IMR-90 (cell line): Measurements from ENCODE around the gene TP53BP2. TPM values are rescaled to one million over a fixed set of nuclear protein-coding genes. Genes with fewer than 3 reads are reported as not detected.

Experiments
- ATAC-seq: fragments of 200-7000 bp; cut with Tn5 transposase; 2 replicates; pipeline ENCODE4 v1.9.1; 2020; ENCODE audit warnings: low read depth, mild to moderate bottlenecking, moderate library complexity
- BruUV-seq: library from RNA; stranded (reverse); fragments of 400-500 nt; replicated peaks from 2 replicates; lab custom pipeline; 2021; lab: Mats Ljungman, UMichigan
- CTCF ChIA-PET: fragments of 300-600 bp; formaldehyde crosslinking; extraction: SDS; loops from one replicate; lab custom pipeline; 2021; ENCODE audit warnings: antibody characterized with exemption; lab: Yijun Ruan, JAX
- POLR2A ChIA-PET: fragments of 300-600 bp; sonication (Branson Sonifier 250); formaldehyde crosslinking; loops from one replicate; lab custom pipeline; 2022; ENCODE audit warnings: antibody characterized with exemption; ENCODE audit not compliant: unreplicated experiment; lab: Charles Lee
- DNase-seq: peaks from one replicate; pipeline ENCODE4 v3.0.0; 2013
- H2AFZ ChIP-seq: replicated peaks from 2 replicates; pipeline ENCODE3; 2013; ENCODE audit warnings: low read length, mild to moderate bottlenecking; ENCODE audit not compliant: poor library complexity
- H2AK5ac ChIP-seq: 2 replicates; pipeline ENCODE4 v1.6.1; 2013; ENCODE audit warnings: low read depth, low read length, inconsistent platforms
- H2AK9ac ChIP-seq: replicated peaks from 2 replicates; pipeline ENCODE3; 2013; ENCODE audit warnings: mild to moderate bottlenecking, low read depth, low read length, moderate library complexity; ENCODE audit not compliant: poor library complexity
- H2BK120ac ChIP-seq: 2 replicates; pipeline ENCODE4 v1.6.1; 2013; ENCODE audit warnings: low read depth, low read length, inconsistent platforms
- H2BK15ac ChIP-seq: 3 replicates; pipeline ENCODE4 v1.6.1; 2013; ENCODE audit warnings: low read depth, low read length, inconsistent platforms
- H2BK20ac ChIP-seq: 2 replicates; pipeline ENCODE4 v1.6.1; 2013; ENCODE audit warnings: low read depth, mild to moderate bottlenecking, inconsistent platforms, low read length, moderate library complexity
- H2BK5ac ChIP-seq: 2 replicates; pipeline ENCODE4 v1.6.1; 2013; ENCODE audit warnings: mild to moderate bottlenecking, low read depth, low read length, inconsistent platforms; ENCODE audit not compliant: poor library complexity, severe bottlenecking
- H3K14ac ChIP-seq: replicated peaks from 2 replicates; pipeline ENCODE4 v1.6.1; 2013; ENCODE audit warnings: low read depth, low read length, inconsistent platforms
- H3K18ac ChIP-seq: 2 replicates; pipeline ENCODE4 v1.6.1; 2013; ENCODE audit warnings: low read depth, low read length, control low read depth
- H3K23ac ChIP-seq: 2 replicates; pipeline ENCODE4 v1.6.1; 2013; ENCODE audit warnings: low read depth, low read length, inconsistent platforms
- H3K27ac ChIP-seq: 2 replicates; pipeline ENCODE4 v1.5.1; 2013; ENCODE audit warnings: mild to moderate bottlenecking, control low read depth, low read length; ENCODE audit not compliant: insufficient read depth
- H3K27me3 ChIP-seq: 2 replicates; pipeline ENCODE4 v1.6.1; 2013; ENCODE audit warnings: low read length; ENCODE audit not compliant: control insufficient read depth, insufficient read depth
- H3K36me3 ChIP-seq: 2 replicates; pipeline ENCODE4 v1.6.1; 2013; ENCODE audit warnings: low read length, mixed read lengths; ENCODE audit not compliant: control insufficient read depth, insufficient read depth
- H3K4ac ChIP-seq: 2 replicates; pipeline ENCODE4 v1.6.1; 2013; ENCODE audit warnings: low read depth, low read length, inconsistent platforms
- H3K4me1 ChIP-seq: 2 replicates; pipeline ENCODE4 v1.6.1; 2013; ENCODE audit warnings: low read length, mixed read lengths; ENCODE audit not compliant: control insufficient read depth, insufficient read depth
- H3K4me2 ChIP-seq: 2 replicates; pipeline ENCODE4 v1.6.1; 2013; ENCODE audit warnings: low read depth, mild to moderate bottlenecking, control low read depth, low read length, moderate library complexity
- H3K4me3 ChIP-seq: 2 replicates; pipeline ENCODE4 v1.5.1; 2013; ENCODE audit warnings: low read depth, mild to moderate bottlenecking, control low read depth, low read length, moderate library complexity; ENCODE audit not compliant: insufficient read depth
- H3K56ac ChIP-seq: 2 replicates; pipeline ENCODE4 v1.6.1; 2013; ENCODE audit warnings: low read length, inconsistent platforms; ENCODE audit not compliant: insufficient read depth; ENCODE audit errors: extremely low read depth
- H3K79me1 ChIP-seq, 2 experiments: 2 replicates each; pipeline ENCODE4 v1.6.1; 2013; ENCODE audit warnings: low read length in 2 of 2, inconsistent platforms in 1 of 2, low read depth in 1 of 2
- H3K9ac ChIP-seq: 2 replicates; pipeline ENCODE4 v1.6.1; 2013; ENCODE audit warnings: low read depth, low read length, control low read depth
- H3K9me1 ChIP-seq: 2 replicates; pipeline ENCODE4 v1.6.1; 2013; ENCODE audit warnings: low read length, inconsistent platforms; ENCODE audit not compliant: insufficient read depth
- H3K9me3 ChIP-seq: 2 replicates; pipeline ENCODE4 v1.6.1; 2013; ENCODE audit warnings: low read length; ENCODE audit not compliant: control insufficient read depth, insufficient read depth
- H4K20me1 ChIP-seq: 2 replicates; pipeline ENCODE4 v1.6.1; 2013; ENCODE audit warnings: low read length, inconsistent platforms; ENCODE audit not compliant: insufficient read depth
- H4K5ac ChIP-seq: 2 replicates; pipeline ENCODE4 v1.6.1; 2013; ENCODE audit warnings: mild to moderate bottlenecking, low read depth, low read length, control low read depth
- H4K8ac ChIP-seq, 2 experiments: 2 replicates each; pipeline ENCODE4 v1.6.1; 2013; ENCODE audit warnings: low read depth in 2 of 2, low read length in 2 of 2, control low read depth in 1 of 2, inconsistent platforms in 1 of 2
- H4K91ac ChIP-seq: 2 replicates; pipeline ENCODE4 v1.6.1; 2013; ENCODE audit warnings: low read depth, low read length, inconsistent platforms; ENCODE audit not compliant: insufficient read depth
- CEBPB ChIP-seq: IDR thresholded peaks from 2 replicates; pipeline ENCODE4 v1.6.1; 2012; ENCODE audit warnings: low read depth, low read length, improper control_type of control experiment
- CHD1 ChIP-seq: IDR thresholded peaks from 2 replicates; pipeline ENCODE4 v1.6.1; 2012; ENCODE audit warnings: low read depth, low read length, improper control_type of control experiment
- CTCF ChIP-seq: conservative IDR thresholded peaks from 2 replicates; pipeline ENCODE4 v1.5.1; 2012; ENCODE audit warnings: mild to moderate bottlenecking, low read depth, low read length, improper control_type of control experiment
- ELK1 ChIP-seq: fragments of 150-350 bp; IDR thresholded peaks from 2 replicates; pipeline ENCODE4 v1.6.1; 2016; ENCODE audit warnings: low read depth, mild to moderate bottlenecking, low read length, moderate library complexity, borderline replicate concordance
- MAZ ChIP-seq: IDR thresholded peaks from 2 replicates; pipeline ENCODE4 v1.6.1; 2012; ENCODE audit warnings: low read depth, mild to moderate bottlenecking, low read length, improper control_type of control experiment, moderate library complexity, borderline replicate concordance
- MXI1 ChIP-seq: IDR thresholded peaks from 2 replicates; pipeline ENCODE4 v1.6.1; 2012; ENCODE audit warnings: low read depth, mild to moderate bottlenecking, low read length, moderate library complexity, borderline replicate concordance
- NFE2L2 ChIP-seq: fragments of 150-350 bp; IDR thresholded peaks from 2 replicates; pipeline ENCODE4 v1.6.1; 2016; ENCODE audit warnings: low read depth, mild to moderate bottlenecking, low read length
- POLR2A ChIP-seq: IDR thresholded peaks from 2 replicates; pipeline ENCODE4 v1.6.1; 2012; ENCODE audit warnings: mild to moderate bottlenecking, low read depth, low read length
- RAD21 ChIP-seq: IDR thresholded peaks from 2 replicates; pipeline ENCODE4 v1.6.1; 2012; ENCODE audit warnings: low read length, improper control_type of control experiment
- RCOR1 ChIP-seq: IDR thresholded peaks from 2 replicates; pipeline ENCODE4 v1.6.1; 2012; ENCODE audit warnings: mild to moderate bottlenecking, low read length, improper control_type of control experiment; ENCODE audit not compliant: insufficient replicate concordance
- RFX5 ChIP-seq: IDR thresholded peaks from 2 replicates; pipeline ENCODE4 v1.8.0; 2012; ENCODE audit warnings: low read depth, mild to moderate bottlenecking, low read length, moderate library complexity
- SMC3 ChIP-seq: fragments of 150-350 bp; IDR thresholded peaks from 2 replicates; pipeline ENCODE4 v1.6.1; 2016; ENCODE audit warnings: low read depth, mild to moderate bottlenecking, antibody characterized with exemption, low read length, moderate library complexity
- USF2 ChIP-seq: fragments of 150-350 bp; IDR thresholded peaks from 2 replicates; pipeline ENCODE4 v1.6.1; 2017; ENCODE audit warnings: mild to moderate bottlenecking, antibody characterized with exemption, low read length, low read depth
- WGBS, 2 experiments: methylation state at CpG; one replicate each; pipeline versions ENCODE4 v1.1.5 to v1.1.7; 2013; ENCODE audit warnings: missing lambda C conversion rate in 2 of 2; ENCODE audit not compliant: insufficient read length in 1 of 2; ENCODE audit errors: extremely low coverage in 2 of 2; 5-methylcytosine and 5-hydroxymethylcytosine counted together
- dilution Hi-C: fragments of 300-500 bp; cut with HindIII; formaldehyde crosslinking; loops from one replicate; pipeline ENCODE4 v1.14.3; 2018; ENCODE audit warnings: low sequenced_read_pairs; ENCODE audit not compliant: unreplicated experiment
- in situ Hi-C: fragments of 300-500 bp; cut with MboI; formaldehyde crosslinking; loops from 3 replicates; pipeline ENCODE4 v1.14.3; 2019; ENCODE audit warnings: low sequenced_read_pairs, inconsistent platforms, mixed read lengths
- intact Hi-C: fragments of 100-400 bp; cut with micrococcal nuclease; formaldehyde crosslinking; loops from 2 replicates; pipeline ENCODE4 v1.10.0; 2022
- polyA plus RNA-seq, 3 experiments: library from polyadenylated mRNA; depleted of rRNA; stranded (reverse); fragments of >200 nt; gene quantifications; 2 replicates each; pipeline ENCODE4 v1.2.3, GENCODE V29; 2012; ENCODE audit warnings: low replicate concordance in 1 of 3
- total RNA-seq: library from RNA; depleted of rRNA; stranded (reverse); fragments of >200 nt; gene quantifications from 2 replicates; pipeline ENCODE4 v1.2.3, GENCODE V29; 2012

TP53BP2 gene
- total and polyA plus RNA-seq, 2 of the 4 experiments (the other 2 are of a cell fraction) = 19.9 to 35.0 TPM

GRCh38 chr1:223887747-223888418 lies 42.1 kb upstream of the TP53BP2 start:
- peak overlapping the region in 1 of 2 experiments; percentile 58; a peak in 2 of 4 replicates for H4K8ac ChIP-seq
- CTCF ChIA-PET = no interaction called here
- peak overlapping the region; percentile 59 for H3K4me2 ChIP-seq
- no peak overlapping the region; the same call in 1 of the 2 replicates for H3K18ac ChIP-seq
- no peak overlapping the region for H2AK5ac ChIP-seq
- POLR2A ChIA-PET = interaction anchor here (0.6 to 0.7 kb wide), 2 partner anchors 8 to 155 kb away, joined by 3 read pairs; no protein-coding TSS in a partner anchor
- H3K23ac ChIP-seq = peak overlapping the region; percentile 1; the same call in 1 of the 2 replicates
- peak overlapping the region; percentile 11; the same call in 1 of the 2 replicates for H3K56ac ChIP-seq
- no peaks in the 10 kb centered on the region for H3K27me3 ChIP-seq
- no peaks in the 10 kb centered on the region for H3K9me3 ChIP-seq
- no peak overlapping the region for H4K5ac ChIP-seq
- no peak overlapping the region for H2BK20ac ChIP-seq
- peak overlapping the region; percentile 77 for H2AFZ ChIP-seq
- H2BK120ac ChIP-seq = peak overlapping the region; percentile 73
- peak overlapping the region; percentile 20; the same call in 1 of the 2 replicates for H3K4me3 ChIP-seq
- peak overlapping the region; percentile 9; the same call in 1 of the 2 replicates for H4K91ac ChIP-seq
- peak overlapping the region; percentile 82 for H2BK5ac ChIP-seq
- H3K36me3 ChIP-seq = no peaks in the 10 kb centered on the region
- no peak overlapping the region; the same call in 1 of the 2 replicates for H3K14ac ChIP-seq
- ATAC-seq (peak; percentile 96), DNase-seq (peak; percentile 99)
- H3K4ac ChIP-seq = peak overlapping the region; percentile 58
- H3K9ac ChIP-seq = peak overlapping the region; percentile 11; the same call in 1 of the 2 replicates
- peak overlapping the region; percentile 6 for H2AK9ac ChIP-seq
- WGBS, 2 experiments = 0% methylated on average over 4 of the region's 12 CpGs; no CpG with 5 or more reads in 1 of the 2 experiments
- peaks cover 4% of the 10 kb centered on the region for H3K4me1 ChIP-seq
- intact Hi-C loops = loop anchor here (5.0 kb wide), 1 partner anchor 41 kb away; the partner anchor contains the start of gene TP53BP2
- peaks cover 9% of the 10 kb centered on the region; the same call in 1 of the 2 replicates for H3K9me1 ChIP-seq
- in situ Hi-C loops = no loop called here
- H4K20me1 ChIP-seq = no peaks in the 10 kb centered on the region
- no peak overlapping the region; the same call in 2 of the 3 replicates for H2BK15ac ChIP-seq
- peak overlapping the region; percentile 15 for H3K27ac ChIP-seq
- BruUV-seq = no TSS peak
- dilution Hi-C loops = no loop called here
- H3K79me1 ChIP-seq = no peaks in the 10 kb centered on the region
- no peak for TF ChIP-seq NFE2L2
- TF ChIP-seq ELK1 = no peak
- TF ChIP-seq POLR2A = peak; percentile 28; the same call in 1 of the 2 replicates
- no peak for TF ChIP-seq RFX5
- no peak for TF ChIP-seq SMC3
- no peak for TF ChIP-seq MAZ
- 0 out of 2 replicates have a peak, but pooled peaks have one; percentile 81 for TF ChIP-seq CHD1
- no peak for TF ChIP-seq USF2
- peak; percentile 79 for TF ChIP-seq CEBPB
- TF ChIP-seq RCOR1 = peak; percentile 77
- no peak for TF ChIP-seq CTCF
- no peak for TF ChIP-seq MXI1
- no peak for TF ChIP-seq RAD21
